CD14-positive monocyte (primary cell): ENCODE measurements around the gene NFYC. TPM values are rescaled to one million over a fixed set of nuclear protein-coding genes. Genes with fewer than 3 reads are reported as not detected.

ENCODE experiments used
- DNase-seq, 3 donors: peaks; one replicate each; pipeline ENCODE4 v3.0.0-alpha.2; 2011 to 2022
- H2AFZ ChIP-seq: 2 replicates; pipeline ENCODE4 v1.6.0; 2012; ENCODE audit warnings: mild to moderate bottlenecking, low read depth, low read length, inconsistent platforms; ENCODE audit not compliant: insufficient read depth, poor library complexity, severe bottlenecking
- H3K27ac ChIP-seq, 2 donors: 1 replicate in 1 of 2; 2 replicates in 1 of 2; pipeline ENCODE4 v1.5.1; 2012 to 2013; ENCODE audit warnings: low read length in 2 of 2, control low read depth in 1 of 2, inconsistent platforms in 1 of 2, low read depth in 1 of 2, mild to moderate bottlenecking in 1 of 2
- H3K27me3 ChIP-seq, 2 donors: one replicate each; pipeline versions ENCODE4 v1.6.0 to v1.6.1; 2011 to 2013; ENCODE audit warnings: low read length in 2 of 2; ENCODE audit not compliant: control insufficient read depth in 2 of 2, insufficient read depth in 2 of 2
- H3K36me3 ChIP-seq, 2 donors: replicated peaks in 1 of 2; 1 replicate in 1 of 2; 2 replicates in 1 of 2; pipeline versions ENCODE4 v1.5.1 to v1.6.1; 2012 to 2013; ENCODE audit warnings: low read length in 2 of 2, control low read depth in 1 of 2, inconsistent platforms in 1 of 2, mild to moderate bottlenecking in 1 of 2; ENCODE audit not compliant: insufficient read depth in 2 of 2, control insufficient read depth in 1 of 2
- H3K4me1 ChIP-seq, 2 donors: 1 replicate in 1 of 2; 2 replicates in 1 of 2; pipeline versions ENCODE4 v1.5.1 to v1.6.1; 2012 to 2013; ENCODE audit warnings: low read length in 2 of 2, control low read depth in 1 of 2, inconsistent platforms in 1 of 2, mild to moderate bottlenecking in 1 of 2, moderate library complexity in 1 of 2; ENCODE audit not compliant: insufficient read depth in 2 of 2, control insufficient read depth in 1 of 2
- H3K4me2 ChIP-seq: replicated peaks from 2 replicates; pipeline ENCODE3; 2012; ENCODE audit warnings: low read length, moderate library complexity, mild to moderate bottlenecking; ENCODE audit not compliant: poor library complexity, severe bottlenecking; ENCODE audit errors: extremely low read depth
- H3K4me3 ChIP-seq, 3 experiments: fragments of 200-600 bp in 1 of 3; sonication (generic) in 1 of 3; replicated peaks in 1 of 3; 1 replicate in 2 of 3; 2 replicates in 1 of 3; pipeline ENCODE4 v1.5.1; 2011 to 2013; ENCODE audit warnings: low read length in 3 of 3, mild to moderate bottlenecking in 3 of 3, control low read depth in 2 of 3, low read depth in 2 of 3, inconsistent platforms in 1 of 3, moderate library complexity in 1 of 3
- H3K79me2 ChIP-seq: 2 replicates; pipeline ENCODE4 v1.6.0; 2012; ENCODE audit warnings: mild to moderate bottlenecking, control low read depth, inconsistent platforms, low read length, moderate library complexity; ENCODE audit not compliant: insufficient read depth
- H3K9ac ChIP-seq: 2 replicates; pipeline ENCODE4 v1.6.0; 2017; ENCODE audit warnings: low read length, mild to moderate bottlenecking; ENCODE audit not compliant: insufficient read depth, poor library complexity, severe bottlenecking
- H3K9me3 ChIP-seq, 2 donors: replicated peaks in 1 of 2; 1 replicate in 1 of 2; 2 replicates in 1 of 2; pipeline versions ENCODE4 v1.5.1 to v1.6.1; 2012 to 2013; ENCODE audit warnings: low read length in 2 of 2, control low read depth in 1 of 2; ENCODE audit not compliant: control insufficient read depth in 1 of 2, insufficient read depth in 1 of 2
- H4K20me1 ChIP-seq: 2 replicates; pipeline ENCODE4 v1.6.0; 2012; ENCODE audit warnings: mild to moderate bottlenecking, low read length, control low read depth, moderate library complexity; ENCODE audit not compliant: insufficient read depth
- H3K27ac Mint-ChIP-seq, 7 donors: one replicate each; pipeline ENCODE4 v1.8.0; 2020; ENCODE audit warnings: mild to moderate bottlenecking in 7 of 7, mixed read lengths in 7 of 7, moderate library complexity in 6 of 7, inconsistent platforms in 2 of 7
- H3K27me3 Mint-ChIP-seq, 3 donors: one replicate each; pipeline ENCODE4 v1.8.0; 2021 to 2022; ENCODE audit warnings: low read depth in 3 of 3, mild to moderate bottlenecking in 3 of 3, mixed read lengths in 3 of 3, moderate library complexity in 3 of 3, inconsistent platforms in 1 of 3
- H3K36me3 Mint-ChIP-seq, 2 donors: one replicate each; pipeline ENCODE4 v1.8.0; 2020; ENCODE audit warnings: mixed read lengths in 2 of 2, inconsistent platforms in 1 of 2, mild to moderate bottlenecking in 1 of 2
- H3K4me1 Mint-ChIP-seq: one replicate; pipeline ENCODE4 v1.8.0; 2020; ENCODE audit warnings: mild to moderate bottlenecking, mixed read lengths
- H3K4me3 Mint-ChIP-seq, 2 donors: one replicate each; pipeline ENCODE4 v1.8.0; 2020; ENCODE audit warnings: mild to moderate bottlenecking in 2 of 2, mixed read lengths in 2 of 2, moderate library complexity in 1 of 2
- H3K9me3 Mint-ChIP-seq, 7 donors: one replicate each; pipeline ENCODE4 v1.8.0; 2020 to 2022; ENCODE audit warnings: mixed read lengths in 7 of 7, mild to moderate bottlenecking in 6 of 7, moderate library complexity in 6 of 7, inconsistent platforms in 2 of 7
- WGBS: methylation state at CpG from one replicate; pipeline ENCODE4 v1.1.5; 2013; ENCODE audit warnings: missing lambda C conversion rate; ENCODE audit not compliant: insufficient coverage; 5-methylcytosine and 5-hydroxymethylcytosine counted together
- intact Hi-C, 2 donors: fragments of 100-400 bp; cut with micrococcal nuclease; formaldehyde crosslinking; loops; one replicate each; pipeline versions ENCODE4 v1.15.0 to v1.15.1; 2023
- polyA plus RNA-seq, 3 donors: library from polyadenylated mRNA; depleted of rRNA in 1 of 3; unstranded in 2 of 3; stranded (reverse) in 1 of 3; fragments of 300-500 nt in 2 of 3; fragments of >200 nt in 1 of 3; fragmentation: Illumina TruSeq in 2 of 3; gene quantifications; 1 replicate in 2 of 3; 2 replicates in 1 of 3; pipeline ENCODE4 v1.2.3, GENCODE V29; 2012 to 2021
- TF ChIP-seq, protein P1 (sequence below): fragments of 200-600 bp; IDR thresholded peaks from one replicate; pipeline ENCODE4 v1.8.0; 2022; ENCODE audit warnings: antibody characterized with exemption, mild to moderate bottlenecking

NFYC gene
- polyA plus RNA-seq, 3 donors, result 61.2 to 142 (median 68.2) TPM

DNA sequence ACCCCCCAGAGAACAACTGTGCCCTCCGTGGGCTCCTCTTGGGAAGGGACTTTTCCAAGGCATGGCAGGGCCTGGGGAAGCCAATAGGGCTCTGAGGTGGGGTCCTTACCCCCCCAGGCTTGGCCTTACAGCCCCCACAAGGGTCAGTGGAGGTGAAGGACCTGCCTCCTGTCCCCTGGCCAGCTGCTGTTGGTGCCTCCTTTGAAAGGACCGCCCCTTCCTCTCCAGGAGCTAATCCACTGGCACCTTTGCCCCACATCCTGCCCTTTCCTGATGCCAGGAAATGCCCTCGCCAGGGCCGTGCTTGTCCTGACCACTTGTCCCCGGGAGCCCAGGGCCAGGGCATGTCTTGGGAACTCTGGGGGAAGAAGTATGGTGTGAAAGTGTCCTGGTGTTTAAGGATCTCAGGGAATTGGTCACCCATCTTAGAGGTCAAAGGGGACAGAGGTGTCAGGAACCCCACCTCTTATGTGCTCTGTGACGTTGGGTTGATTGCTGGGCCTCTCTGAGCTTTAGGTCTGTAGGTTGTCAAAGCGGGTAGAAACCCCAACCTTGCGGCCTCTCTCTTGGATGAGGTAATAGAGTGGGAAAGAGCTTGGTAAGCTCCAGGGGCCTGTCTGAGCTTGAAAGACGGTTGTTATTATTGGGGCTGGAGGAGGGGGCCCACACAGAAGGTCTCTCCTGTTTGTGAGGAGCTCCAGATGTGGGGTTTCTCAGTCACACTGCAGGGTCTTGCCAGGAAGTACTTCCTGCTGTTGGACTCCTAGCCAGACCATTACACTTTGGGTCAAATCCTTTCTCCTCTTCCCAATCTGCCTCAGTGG is 94.9 kb downstream of the NFYC start:
- no peak overlapping the region for H2AFZ ChIP-seq
- Mint-ChIP-seq H3K4me1 (peaks cover 13% of the 10 kb centered on the region), H3K4me3 (no peak overlapping the region), H3K36me3 (peaks cover 3 to 5% of the 10 kb centered on the region in 2 donors), H3K27ac (no peak overlapping the region), H3K27me3 (peaks cover 39 to 62% (median 42%) of the 10 kb centered on the region in 3 donors), H3K9me3 (peaks cover 0 to 10% (median 4%) of the 10 kb centered on the region in 7 donors)
- no peak overlapping the region for H3K27ac ChIP-seq
- H3K4me2 ChIP-seq, result no peak overlapping the region
- WGBS, result 89% methylated on average over 4 of the region's 9 CpGs
- H3K9ac ChIP-seq, result no peak overlapping the region
- H3K4me3 ChIP-seq, result no peak overlapping the region
- H3K36me3 ChIP-seq, result no peaks in the 10 kb centered on the region
- no peaks in the 10 kb centered on the region for H4K20me1 ChIP-seq
- H3K79me2 ChIP-seq, result no peaks in the 10 kb centered on the region
- no peak for DNase-seq
- intact Hi-C loops, result no loop called here
- peaks cover 18 to 41% of the 10 kb centered on the region in 2 donors for H3K27me3 ChIP-seq
- H3K4me1 ChIP-seq, result peaks cover 9 to 16% of the 10 kb centered on the region in 2 donors
- peaks cover 0 to 9% of the 10 kb centered on the region in 2 donors for H3K9me3 ChIP-seq
- TF ChIP-seq, protein P1, sequence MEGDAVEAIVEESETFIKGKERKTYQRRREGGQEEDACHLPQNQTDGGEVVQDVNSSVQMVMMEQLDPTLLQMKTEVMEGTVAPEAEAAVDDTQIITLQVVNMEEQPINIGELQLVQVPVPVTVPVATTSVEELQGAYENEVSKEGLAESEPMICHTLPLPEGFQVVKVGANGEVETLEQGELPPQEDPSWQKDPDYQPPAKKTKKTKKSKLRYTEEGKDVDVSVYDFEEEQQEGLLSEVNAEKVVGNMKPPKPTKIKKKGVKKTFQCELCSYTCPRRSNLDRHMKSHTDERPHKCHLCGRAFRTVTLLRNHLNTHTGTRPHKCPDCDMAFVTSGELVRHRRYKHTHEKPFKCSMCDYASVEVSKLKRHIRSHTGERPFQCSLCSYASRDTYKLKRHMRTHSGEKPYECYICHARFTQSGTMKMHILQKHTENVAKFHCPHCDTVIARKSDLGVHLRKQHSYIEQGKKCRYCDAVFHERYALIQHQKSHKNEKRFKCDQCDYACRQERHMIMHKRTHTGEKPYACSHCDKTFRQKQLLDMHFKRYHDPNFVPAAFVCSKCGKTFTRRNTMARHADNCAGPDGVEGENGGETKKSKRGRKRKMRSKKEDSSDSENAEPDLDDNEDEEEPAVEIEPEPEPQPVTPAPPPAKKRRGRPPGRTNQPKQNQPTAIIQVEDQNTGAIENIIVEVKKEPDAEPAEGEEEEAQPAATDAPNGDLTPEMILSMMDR, result no peak

DNA sequence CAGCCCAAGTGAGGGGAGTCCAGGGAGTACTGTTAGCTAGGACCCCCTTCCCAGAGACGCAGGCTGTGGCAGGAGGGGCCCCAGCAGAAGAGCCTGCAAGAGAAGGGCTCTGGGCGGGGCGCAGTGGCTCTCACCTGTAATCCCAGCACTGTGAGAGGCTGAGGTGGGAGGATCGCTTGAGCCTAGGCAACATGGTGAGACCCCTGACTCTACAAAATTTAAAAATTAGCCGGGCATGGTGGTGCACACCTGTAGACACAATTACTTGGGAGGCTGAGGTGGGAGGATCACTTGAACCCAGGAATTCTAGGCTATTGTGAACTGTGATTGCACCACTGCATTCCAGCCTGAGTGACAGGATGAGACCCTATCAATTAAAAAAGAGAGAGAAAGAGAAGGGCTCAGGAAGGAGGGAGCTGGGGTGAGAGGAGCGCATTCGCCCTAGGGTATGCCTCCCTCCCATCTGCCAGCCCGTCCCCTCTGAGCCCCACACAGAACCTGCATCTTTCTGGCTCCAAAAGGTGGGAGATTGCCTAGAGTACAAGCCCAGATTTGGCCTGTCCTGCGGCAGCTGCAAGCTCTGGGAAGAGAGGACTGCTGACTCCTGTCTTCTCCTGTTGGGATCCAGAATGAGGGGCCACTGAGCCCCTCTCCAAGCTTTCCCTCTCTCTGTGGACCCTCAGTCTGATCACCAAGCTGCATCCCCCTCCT is 95.6 kb downstream of the NFYC start:
- Histone ChIP-seq H3K79me2 (no peaks in the 10 kb centered on the region), H3K27me3 (peaks cover 11 to 33% of the 10 kb centered on the region in 2 donors), H3K4me1 (peaks cover 9 to 16% of the 10 kb centered on the region in 2 donors), H3K27ac (no peak overlapping the region), H4K20me1 (no peaks in the 10 kb centered on the region), H3K36me3 (no peaks in the 10 kb centered on the region), H3K9me3 (peaks cover 0 to 7% of the 10 kb centered on the region in 2 donors), H3K4me3 (no peak overlapping the region), H3K4me2 (no peak overlapping the region), H2AFZ (no peak overlapping the region), H3K9ac (no peak overlapping the region)
- Mint-ChIP-seq H3K36me3 (peaks cover 3 to 5% of the 10 kb centered on the region in 2 donors), H3K27me3 (peaks cover 32 to 56% (median 35%) of the 10 kb centered on the region in 3 donors), H3K27ac (no peak overlapping the region), H3K4me3 (no peak overlapping the region), H3K9me3 (peaks cover 0 to 10% (median 4%) of the 10 kb centered on the region in 7 donors), H3K4me1 (peaks cover 13% of the 10 kb centered on the region)
- intact Hi-C loops, result no loop called here
- WGBS, result 80% methylated on average over 4 of the region's 9 CpGs
- TF ChIP-seq, protein P1, result no peak
- no peak for DNase-seq
